ENCODE results near the gene SYTL2.

SYTL2 gene

GRCh38 chr11:85769771-85770170 is 41.2 kb downstream of the SYTL2 start:
- no peak for DNase-seq (ENCODE audit: low read depth)
- no peak overlapping the region for H3K4me3 ChIP-seq (ENCODE audit: low read depth, low read length)

- no peak overlapping the region for H3K4me3 ChIP-seq (ENCODE audit: low read depth, low read length)
- no peak for DNase-seq (ENCODE audit: low read depth)
These were observed 42.3 kb downstream of the SYTL2 start for GRCh38 chr11:85768473-85769146.

- DNase-seq (ENCODE audit: low read depth) = no peak
- no peak overlapping the region for H3K4me3 ChIP-seq (ENCODE audit: low read depth, low read length)
These were observed 43.5 kb downstream of the SYTL2 start for GRCh38 chr11:85767246-85767945.

GRCh38 chr11:85766721-85767161 is 44.2 kb downstream of the SYTL2 start:
- no peak for DNase-seq (ENCODE audit: low read depth)
- no peak overlapping the region for H3K4me3 ChIP-seq (ENCODE audit: low read depth, low read length)

GRCh38 chr11:85764796-85765195 is 46.1 kb downstream of the SYTL2 start:
- DNase-seq (ENCODE audit: low read depth) = no peak
- H3K4me3 ChIP-seq (ENCODE audit: low read depth, low read length) = no peak overlapping the region

GRCh38 chr11:85762226-85762625 is 48.7 kb downstream of the SYTL2 start:
- DNase-seq (ENCODE audit: low read depth) = no peak
- no peak overlapping the region for H3K4me3 ChIP-seq (ENCODE audit: low read depth, low read length)

- H3K4me3 ChIP-seq (ENCODE audit: low read depth, low read length) = no peak overlapping the region
- peak; percentile 75 for DNase-seq (ENCODE audit: low read depth)
These were observed 51.0 kb downstream of the SYTL2 start for GRCh38 chr11:85759915-85760314.

- no peak for DNase-seq (ENCODE audit: low read depth)
- H3K4me3 ChIP-seq (ENCODE audit: low read depth, low read length) = no peak overlapping the region
These were observed 52.4 kb downstream of the SYTL2 start for GRCh38 chr11:85758480-85759039.

- H3K4me3 ChIP-seq (ENCODE audit: low read depth, low read length) = no peak overlapping the region
- DNase-seq (ENCODE audit: low read depth) = no peak
These were observed 52.9 kb downstream of the SYTL2 start for GRCh38 chr11:85758026-85758425.

- DNase-seq (ENCODE audit: low read depth) = no peak
- H3K4me3 ChIP-seq (ENCODE audit: low read depth, low read length) = no peak overlapping the region
These were observed 54.3 kb downstream of the SYTL2 start for GRCh38 chr11:85756401-85757200.

- no peak overlapping the region for H3K4me3 ChIP-seq (ENCODE audit: low read depth, low read length)
These were observed 55.2 kb downstream of the SYTL2 start for GRCh38 chr11:85755701-85756100.

GRCh38 chr11:85755285-85755684 is 55.7 kb downstream of the SYTL2 start:
- no peak for DNase-seq (ENCODE audit: low read depth)
- H3K4me3 ChIP-seq (ENCODE audit: low read depth, low read length) = no peak overlapping the region

More at GRCh38 chr11:85755701-85756100, 55.2 kb downstream of the SYTL2 start:
- DNase-seq (ENCODE audit: low read depth) = no peak

GRCh38 chr11:85752890-85753581 is 57.9 kb downstream of the SYTL2 start:
- H3K4me3 ChIP-seq (ENCODE audit: low read depth, low read length) = no peak overlapping the region
- no peak for DNase-seq (ENCODE audit: low read depth)

- no peak overlapping the region for H3K4me3 ChIP-seq (ENCODE audit: low read depth, low read length)
- no peak for DNase-seq (ENCODE audit: low read depth)
These were observed 58.6 kb downstream of the SYTL2 start for GRCh38 chr11:85752201-85752889.

GRCh38 chr11:85751724-85752123 is 59.2 kb downstream of the SYTL2 start:
- DNase-seq (ENCODE audit: low read depth) = no peak
- no peak overlapping the region for H3K4me3 ChIP-seq (ENCODE audit: low read depth, low read length)

GRCh38 chr11:85750646-85751045 is 60.3 kb downstream of the SYTL2 start:
- no peak overlapping the region for H3K4me3 ChIP-seq (ENCODE audit: low read depth, low read length)
- DNase-seq (ENCODE audit: low read depth) = no peak

- no peak for DNase-seq (ENCODE audit: low read depth)
These were observed 61.1 kb downstream of the SYTL2 start for GRCh38 chr11:85749884-85750283.

GRCh38 chr11:85749287-85749834 is 61.6 kb downstream of the SYTL2 start:
- no peak overlapping the region for H3K4me3 ChIP-seq (ENCODE audit: low read depth, low read length)
- DNase-seq (ENCODE audit: low read depth) = no peak

More at GRCh38 chr11:85749884-85750283, 61.1 kb downstream of the SYTL2 start:
- no peak overlapping the region for H3K4me3 ChIP-seq (ENCODE audit: low read depth, low read length)

Data from skeletal muscle cell (primary cell).